ACC112 (cell line): ENCODE results near the gene TFF1.

Experiments
- H2AFZ ChIP-seq: fragments of 200-600 bp; sonication (generic); one replicate; pipeline ENCODE4 v1.6.0; 2017; ENCODE audit warnings: antibody characterized with exemption, low read length; ENCODE audit not compliant: unreplicated experiment
- H3K27ac ChIP-seq: fragments of 200-600 bp; sonication (generic); 2 replicates; pipeline ENCODE4 v1.5.1; 2014; ENCODE audit warnings: low read depth, mild to moderate bottlenecking, antibody characterized with exemption, low read length, moderate library complexity
- H3K27me3 ChIP-seq: fragments of 200-600 bp; sonication (generic); 2 replicates; pipeline ENCODE4 v1.6.1; 2014; ENCODE audit warnings: mild to moderate bottlenecking, antibody characterized with exemption, low read length, moderate library complexity, mixed read lengths; ENCODE audit not compliant: insufficient read depth
- H3K36me3 ChIP-seq: fragments of 200-600 bp; sonication (generic); 2 replicates; pipeline ENCODE4 v1.6.1; 2016; ENCODE audit warnings: mild to moderate bottlenecking, antibody characterized with exemption, low read length, moderate library complexity, mixed read lengths; ENCODE audit not compliant: insufficient read depth
- H3K4me1 ChIP-seq: fragments of 200-600 bp; sonication (generic); one replicate; pipeline ENCODE4 v1.6.1; 2016; ENCODE audit warnings: low read length, mixed read lengths; ENCODE audit not compliant: insufficient read depth, unreplicated experiment, control insufficient read depth
- H3K4me3 ChIP-seq: fragments of 200-600 bp; sonication (generic); 2 replicates; pipeline ENCODE4 v1.5.1; 2014; ENCODE audit warnings: mild to moderate bottlenecking, low read depth, low read length
- H3K79me2 ChIP-seq: fragments of 200-600 bp; sonication (generic); one replicate; pipeline ENCODE4 v1.6.0; 2016; ENCODE audit warnings: low read length; ENCODE audit not compliant: control insufficient read depth, unreplicated experiment, insufficient read depth

TFF1 gene

DNA sequence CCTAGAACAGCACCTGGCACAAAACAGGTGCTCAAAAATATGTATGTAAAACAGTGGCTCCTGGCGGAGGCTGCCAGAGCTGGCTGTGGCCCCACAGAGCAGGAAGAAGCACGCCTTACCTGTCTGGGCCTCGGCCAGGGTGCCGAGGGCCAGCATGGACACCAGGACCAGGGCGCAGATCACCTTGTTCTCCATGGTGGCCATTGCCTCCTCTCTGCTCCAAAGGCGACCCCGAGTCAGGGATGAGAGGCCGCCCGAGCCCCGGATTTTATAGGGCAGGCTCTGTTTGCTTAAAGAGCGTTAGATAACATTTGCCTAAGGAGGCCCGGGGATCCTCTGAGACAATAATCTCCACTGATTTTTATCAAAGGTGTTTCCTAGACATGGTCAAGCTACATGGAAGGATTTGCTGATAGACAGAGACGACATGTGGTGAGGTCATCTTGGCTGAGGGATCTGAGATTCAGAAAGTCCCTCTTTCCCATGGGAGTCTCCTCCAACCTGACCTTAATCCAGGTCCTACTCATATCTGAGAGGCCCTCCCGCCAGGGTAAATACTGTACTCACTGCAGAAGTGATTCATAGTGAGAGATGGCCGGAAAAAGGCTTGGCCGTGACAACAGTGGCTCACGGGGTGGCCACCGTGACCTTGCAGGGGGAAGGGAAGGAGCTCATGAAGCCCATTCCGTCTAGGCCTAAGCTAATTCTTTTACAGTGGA is at the start of gene TFF1:
Gene TFF1, minus strand, starts transcription at position 244 of the 719 bp plus-strand sequence. Its CDS starts 40 bp downstream, at position 204.
- H3K4me1 ChIP-seq = no peaks in the 10 kb centered on the region
- no peaks in the 10 kb centered on the region for H3K36me3 ChIP-seq
- H2AFZ ChIP-seq = no peak within 1 kb of the TSS
- no peaks in the 10 kb centered on the region for H3K79me2 ChIP-seq
- no peak within 1 kb of the TSS for H3K4me3 ChIP-seq
- H3K27me3 ChIP-seq = peaks cover 49% of the 10 kb centered on the region
- no peak within 1 kb of the TSS for H3K27ac ChIP-seq

DNA sequence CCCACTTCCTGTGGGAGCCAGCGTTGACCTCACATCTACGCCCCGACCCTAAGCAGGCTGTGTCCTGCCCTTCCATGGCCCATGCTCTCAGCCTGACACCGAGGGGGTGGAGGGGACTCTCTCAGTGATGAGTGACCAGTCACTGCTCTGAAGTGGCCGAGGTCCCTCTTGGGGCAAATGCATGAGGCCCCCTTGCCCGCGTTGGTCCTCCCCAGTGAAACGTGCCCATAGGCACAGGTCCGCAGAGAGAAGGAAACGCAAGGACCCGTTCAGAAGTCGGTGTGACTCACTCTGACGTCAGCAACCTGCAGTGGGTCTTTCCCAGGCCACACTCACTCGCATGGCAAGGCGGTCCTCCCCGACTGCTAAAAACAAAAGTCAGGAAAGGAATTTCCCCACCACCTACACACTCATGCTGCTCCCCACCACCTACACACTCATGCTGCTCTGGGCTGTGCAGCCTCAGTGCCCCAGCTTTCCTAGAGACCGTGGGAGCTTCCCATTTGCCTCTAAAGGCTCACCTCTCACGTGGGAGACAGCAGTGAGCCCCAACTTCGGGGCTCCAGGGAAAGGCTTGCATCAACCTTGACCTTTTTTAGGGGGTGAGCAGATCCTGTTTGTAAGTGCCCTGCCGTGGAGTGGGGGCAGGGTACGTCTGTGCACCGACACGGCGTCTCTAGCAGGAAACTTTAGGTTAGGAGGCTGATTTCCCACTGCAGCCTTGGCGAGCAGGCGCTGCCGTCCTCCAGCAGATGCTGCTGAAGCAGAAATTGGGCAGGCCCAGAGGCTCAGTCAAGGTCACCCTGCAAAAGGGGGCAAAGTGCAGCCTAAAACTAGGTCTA is 48.8 kb upstream of the TFF1 start:
- Histone ChIP-seq H3K4me3 (no peak overlapping the region), H3K27me3 (peaks cover 75% of the 10 kb centered on the region), H3K4me1 (no peaks in the 10 kb centered on the region), H2AFZ (no peak overlapping the region), H3K79me2 (no peaks in the 10 kb centered on the region), H3K27ac (no peak overlapping the region), H3K36me3 (no peaks in the 10 kb centered on the region)

- no peak overlapping the region for H2AFZ ChIP-seq
- no peaks in the 10 kb centered on the region for H3K36me3 ChIP-seq
- H3K4me3 ChIP-seq = no peak overlapping the region
- no peak overlapping the region for H3K27ac ChIP-seq
- H3K79me2 ChIP-seq = no peaks in the 10 kb centered on the region
- H3K4me1 ChIP-seq = no peaks in the 10 kb centered on the region
- peaks cover 75% of the 10 kb centered on the region for H3K27me3 ChIP-seq
Observed at GRCh38 chr21:42414553-42414927, 48.2 kb upstream of the TFF1 start.

GRCh38 chr21:42414066-42414465 is 47.7 kb upstream of the TFF1 start:
- Histone ChIP-seq H3K27me3 (peaks cover 75% of the 10 kb centered on the region), H3K79me2 (no peaks in the 10 kb centered on the region), H3K36me3 (no peaks in the 10 kb centered on the region)

DNA sequence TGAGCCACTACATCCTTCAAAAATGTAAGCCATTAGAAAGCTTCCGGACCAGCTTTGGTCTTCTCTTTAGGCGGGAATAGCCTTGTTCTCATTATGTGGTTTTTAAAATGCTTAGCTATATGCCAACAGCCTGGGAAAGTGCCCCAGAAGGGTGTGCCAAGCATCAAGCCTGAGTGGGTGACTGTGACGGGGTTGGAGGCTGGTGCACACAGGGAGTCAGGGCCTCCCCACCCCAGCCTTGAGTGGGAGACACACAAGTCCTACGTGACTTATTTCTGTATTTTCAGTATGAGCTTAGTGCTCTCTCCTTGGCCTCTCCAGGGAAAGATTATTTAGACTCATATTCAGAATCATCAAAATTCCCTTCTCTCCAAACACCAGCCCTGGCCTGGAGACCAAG is 47.2 kb upstream of the TFF1 start:
- H3K4me3 ChIP-seq = no peak overlapping the region
- H3K36me3 ChIP-seq = no peaks in the 10 kb centered on the region
- no peak overlapping the region for H3K27ac ChIP-seq
- peaks cover 74% of the 10 kb centered on the region for H3K27me3 ChIP-seq
- no peak overlapping the region for H2AFZ ChIP-seq
- H3K79me2 ChIP-seq = no peaks in the 10 kb centered on the region
- H3K4me1 ChIP-seq = no peaks in the 10 kb centered on the region

More at GRCh38 chr21:42414066-42414465, 47.7 kb upstream of the TFF1 start:
- Histone ChIP-seq H3K27ac (no peak overlapping the region), H3K4me3 (no peak overlapping the region), H2AFZ (no peak overlapping the region), H3K4me1 (no peaks in the 10 kb centered on the region)

DNA sequence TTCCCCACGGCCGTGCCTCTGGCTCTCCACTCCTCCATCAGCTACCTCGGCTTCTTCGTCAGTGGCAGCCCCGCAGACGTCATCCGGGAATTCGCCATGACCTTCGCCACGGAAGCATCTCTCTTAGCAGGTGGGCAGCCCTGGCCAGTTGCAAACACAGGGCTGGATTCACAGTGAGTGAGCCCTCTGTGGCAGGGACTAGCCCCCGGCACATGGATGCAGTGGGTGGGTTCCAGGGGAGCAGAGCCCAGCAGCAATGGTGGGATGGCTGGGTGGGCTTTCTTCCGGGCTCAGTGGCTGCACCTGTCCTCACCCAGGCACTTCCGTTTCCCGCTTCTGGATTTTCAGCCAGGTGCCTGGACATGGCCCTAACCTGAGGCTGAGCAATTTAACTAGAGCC is 46.8 kb upstream of the TFF1 start:
- H3K27me3 ChIP-seq = peaks cover 74% of the 10 kb centered on the region

GRCh38 chr21:42412636-42412933 is 46.2 kb upstream of the TFF1 start:
- Histone ChIP-seq H3K36me3 (no peaks in the 10 kb centered on the region), H3K4me3 (no peak overlapping the region), H3K4me1 (no peaks in the 10 kb centered on the region), H3K27me3 (peaks cover 77% of the 10 kb centered on the region), H2AFZ (no peak overlapping the region), H3K79me2 (no peaks in the 10 kb centered on the region), H3K27ac (no peak overlapping the region)

More for the DNA sequence above, 46.8 kb upstream of the TFF1 start:
- no peak overlapping the region for H3K27ac ChIP-seq
- H3K4me3 ChIP-seq = no peak overlapping the region
- H2AFZ ChIP-seq = no peak overlapping the region
- no peaks in the 10 kb centered on the region for H3K79me2 ChIP-seq
- H3K36me3 ChIP-seq = no peaks in the 10 kb centered on the region
- no peaks in the 10 kb centered on the region for H3K4me1 ChIP-seq

GRCh38 chr21:42411891-42412635 is 45.7 kb upstream of the TFF1 start:
- no peaks in the 10 kb centered on the region for H3K36me3 ChIP-seq
- H3K4me1 ChIP-seq = no peaks in the 10 kb centered on the region
- H3K79me2 ChIP-seq = no peaks in the 10 kb centered on the region
- H3K27me3 ChIP-seq = peaks cover 83% of the 10 kb centered on the region
- H3K4me3 ChIP-seq = no peak overlapping the region
- no peak overlapping the region for H3K27ac ChIP-seq
- H2AFZ ChIP-seq = no peak overlapping the region

- no peaks in the 10 kb centered on the region for H3K79me2 ChIP-seq
- peaks cover 90% of the 10 kb centered on the region for H3K27me3 ChIP-seq
- H3K4me3 ChIP-seq = no peak overlapping the region
- H3K36me3 ChIP-seq = no peaks in the 10 kb centered on the region
- H2AFZ ChIP-seq = no peak overlapping the region
- H3K27ac ChIP-seq = no peak overlapping the region
- no peaks in the 10 kb centered on the region for H3K4me1 ChIP-seq
Observed at GRCh38 chr21:42411197-42411869, 45.0 kb upstream of the TFF1 start.

DNA sequence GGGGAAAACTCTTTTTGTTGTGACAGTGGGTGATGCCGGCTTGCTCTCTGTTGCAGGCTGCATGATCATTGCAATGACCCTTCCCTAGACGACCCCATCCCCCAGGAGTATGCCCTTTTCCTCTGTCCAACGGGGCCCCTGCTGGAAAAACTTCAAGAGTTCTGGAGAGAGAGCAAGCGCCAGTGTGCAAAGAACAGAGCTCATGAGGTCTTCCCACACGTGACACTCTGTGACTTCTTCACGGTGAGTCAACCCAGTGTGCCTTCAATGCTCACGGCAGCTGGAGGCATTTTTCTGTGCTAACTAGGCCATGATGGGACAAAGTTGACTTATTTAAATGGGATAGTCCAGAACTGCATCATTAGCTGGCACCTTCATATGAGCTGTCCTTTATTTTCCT is 43.0 kb upstream of the TFF1 start:
- Histone ChIP-seq H3K27ac (no peak overlapping the region), H3K79me2 (no peaks in the 10 kb centered on the region), H3K4me1 (no peaks in the 10 kb centered on the region), H3K4me3 (no peak overlapping the region), H3K27me3 (peaks cover 92% of the 10 kb centered on the region), H2AFZ (no peak overlapping the region), H3K36me3 (no peaks in the 10 kb centered on the region)
